Measurements from ENCODE around the gene SPI1.

GRCh38 chr11:47333526-47333845 is 44.9 kb downstream of the SPI1 start:
- TF ChIP-seq ELK1 (IDR thresholded peaks at IDR 0.05; ENCODE audit: low read depth, low read length), result no peak
- TF ChIP-seq HOXB5 (CRISPR knock-in tag; IDR thresholded peaks at IDR 0.05), result no peak
- no peak for TF ChIP-seq FOSL2 (IDR thresholded peaks at IDR 0.05)
- TF ChIP-seq FOSL2 (CRISPR knock-in tag; IDR thresholded peaks at IDR 0.05), result no peak
- TF ChIP-seq CHD2 (IDR thresholded peaks at IDR 0.05; ENCODE audit: low read length, partially characterized antibody), result no peak
- TF ChIP-seq CTCF (IDR thresholded peaks at IDR 0.05), result no peak
- no peak for TF ChIP-seq RAD21 (conservative IDR thresholded peaks at IDR 0.05 in 1 of 2, IDR thresholded peaks at IDR 0.05 in 1 of 2)
- no peak for TF ChIP-seq MYC (IDR thresholded peaks at IDR 0.05; ENCODE audit: borderline replicate concordance, low read length)
- no peak for TF ChIP-seq PBX3 (IDR thresholded peaks at IDR 0.05)
- TF ChIP-seq POLR2AphosphoS2 (conservative IDR thresholded peaks at IDR 0.05; ENCODE audit: low read length), result no peak
- TF ChIP-seq POLR2A (IDR thresholded peaks at IDR 0.05; ENCODE audit: low read length), result no peak
- no peak for TF ChIP-seq SMC3 (IDR thresholded peaks at IDR 0.05)
- TF ChIP-seq CHD4 (IDR thresholded peaks at IDR 0.05; ENCODE audit: borderline replicate concordance), result no peak
- TF ChIP-seq JUN (IDR thresholded peaks at IDR 0.05), result no peak

Data from A549 (cell line).